GM23248 (cell line): ENCODE measurements around the gene STRA8. TPM values are rescaled to one million over a fixed set of nuclear protein-coding genes. Genes with fewer than 3 reads are reported as not detected.
"Not testable (repeated sequence)": the region's sequence is repeated elsewhere in the genome, so short reads cannot be mapped to it uniquely, and the experiment has no call there.

Experiments
- DNase-seq: peaks from one replicate; pipeline ENCODE4 v3.0.0-alpha.2; 2015
- H2AFZ ChIP-seq: fragments of 200-600 bp; sonication (generic); 2 replicates; pipeline ENCODE4 v1.6.1; 2016; ENCODE audit warnings: antibody characterized with exemption
- H3F3A ChIP-seq: fragments of 200-600 bp; sonication (generic); 2 replicates; pipeline ENCODE4 v1.6.1; 2016; ENCODE audit warnings: mild to moderate bottlenecking, antibody characterized with exemption, mixed run types; ENCODE audit not compliant: insufficient read depth
- H3K27ac ChIP-seq: fragments of 200-600 bp; sonication (generic); 2 replicates; pipeline ENCODE4 v1.5.1; 2016; ENCODE audit warnings: mild to moderate bottlenecking
- H3K27me3 ChIP-seq: fragments of 200-600 bp; sonication (generic); replicated peaks from 2 replicates; pipeline ENCODE4 v1.6.1; 2016; ENCODE audit warnings: mild to moderate bottlenecking; ENCODE audit not compliant: insufficient read depth
- H3K36me3 ChIP-seq: fragments of 200-600 bp; sonication (generic); 2 replicates; pipeline ENCODE4 v1.6.1; 2016; ENCODE audit warnings: low read depth, mild to moderate bottlenecking
- H3K4me1 ChIP-seq: fragments of 200-600 bp; sonication (generic); 2 replicates; pipeline ENCODE4 v1.6.1; 2016; ENCODE audit warnings: mild to moderate bottlenecking; ENCODE audit not compliant: insufficient read depth
- H3K4me2 ChIP-seq: fragments of 200-600 bp; sonication (generic); one replicate; pipeline ENCODE4 v1.6.1; 2016; ENCODE audit warnings: mild to moderate bottlenecking; ENCODE audit not compliant: unreplicated experiment
- H3K4me3 ChIP-seq: fragments of 200-600 bp; sonication (generic); 2 replicates; pipeline ENCODE4 v1.5.1; 2016; ENCODE audit warnings: mild to moderate bottlenecking
- H3K79me2 ChIP-seq: fragments of 200-600 bp; sonication (generic); 2 replicates; pipeline ENCODE4 v1.6.1; 2016; ENCODE audit warnings: mild to moderate bottlenecking; ENCODE audit not compliant: insufficient read depth
- H3K9ac ChIP-seq: fragments of 200-600 bp; sonication (generic); 2 replicates; pipeline ENCODE4 v1.6.1; 2016; ENCODE audit warnings: mild to moderate bottlenecking
- H3K9me2 ChIP-seq: fragments of 200-600 bp; sonication (generic); 2 replicates; pipeline ENCODE4 v1.6.1; 2016; ENCODE audit warnings: mixed run types, mild to moderate bottlenecking, moderate library complexity; ENCODE audit not compliant: insufficient read depth
- H3K9me3 ChIP-seq: fragments of 200-600 bp; sonication (generic); one replicate; pipeline ENCODE4 v1.6.1; 2017; ENCODE audit warnings: low read depth
- H4K20me1 ChIP-seq: fragments of 200-600 bp; sonication (generic); 2 replicates; pipeline ENCODE4 v1.6.0; 2016; ENCODE audit not compliant: insufficient read depth
- EZH2 ChIP-seq: fragments of 200-600 bp; sonication (generic); IDR thresholded peaks from 2 replicates; pipeline ENCODE4 v1.6.1; 2018; ENCODE audit warnings: antibody characterized with exemption, mild to moderate bottlenecking; ENCODE audit not compliant: insufficient read depth, poor library complexity, severe bottlenecking
- EZH2phosphoT487 ChIP-seq: fragments of 200-600 bp; sonication (generic); IDR thresholded peaks from 2 replicates; pipeline ENCODE4 v1.6.1; 2018; ENCODE audit warnings: antibody characterized with exemption, moderate library complexity, mild to moderate bottlenecking, low read depth; ENCODE audit not compliant: insufficient read depth
- WGBS, 2 experiments: methylation state at CpG; one replicate each; pipeline ENCODE4 v1.1.6; 2015 to 2017; ENCODE audit warnings: low lambda C conversion rate in 2 of 2, low coverage in 1 of 2; ENCODE audit errors: missing lambda C conversion rate in 2 of 2; 5-methylcytosine and 5-hydroxymethylcytosine counted together
- in situ Hi-C: fragments of 300-500 bp; cut with MboI; formaldehyde crosslinking; loops from 2 replicates; pipeline ENCODE4 v1.15.0; 2020
- polyA plus RNA-seq: library from polyadenylated mRNA; unstranded; fragments of >200 nt; fragmentation: Nextera tagmentation; extraction: Ambion mirVana; gene quantifications from 2 replicates; pipeline ENCODE4 v1.2.1, GENCODE V29; 2016
- total RNA-seq: library from RNA; depleted of rRNA; stranded (reverse); fragments of >200 nt; shearing (Covaris generic); gene quantifications from 2 replicates; pipeline ENCODE4 v1.2.3, GENCODE V29; 2014

The STRA8 gene
- total and polyA plus RNA-seq, 2 experiments from 2014 or later: not detected

DNA sequence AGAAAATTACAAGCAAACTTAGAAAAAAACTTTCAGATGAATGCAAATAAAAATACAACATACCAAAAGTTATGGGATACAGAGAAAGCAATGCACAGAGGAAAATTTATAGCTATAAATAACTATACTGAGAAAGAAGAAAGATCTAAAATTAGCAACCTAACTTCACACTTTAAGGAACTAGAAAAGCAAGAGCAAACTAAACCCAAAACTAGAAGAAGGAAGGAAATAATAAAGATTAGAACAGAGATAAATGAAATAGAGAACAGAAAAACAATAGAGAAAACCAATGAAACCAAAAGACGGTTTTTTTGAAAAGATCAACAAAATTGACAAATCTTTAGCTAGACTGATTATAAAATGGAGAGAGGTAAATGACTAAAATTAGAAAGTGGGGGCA is 9.6 kb upstream of the STRA8 start:
- H3K4me1 ChIP-seq: no peaks in the 10 kb centered on the region
- no peaks in the 10 kb centered on the region for H3F3A ChIP-seq
- no peak for DNase-seq
- H3K4me2 ChIP-seq: no peak overlapping the region
- in situ Hi-C loops: no loop called here
- no peak overlapping the region for H2AFZ ChIP-seq
- no peak overlapping the region for H3K27ac ChIP-seq
- H3K9me2 ChIP-seq: no peaks in the 10 kb centered on the region
- WGBS, 2 experiments: 11 to 36% methylated on average over 1 of the region's 1 CpG
- TF ChIP-seq EZH2 (no peak), EZH2phosphoT487 (no peak)
- H3K36me3 ChIP-seq: no peaks in the 10 kb centered on the region
- H3K27me3 ChIP-seq: peaks cover 17% of the 10 kb centered on the region
- no peaks in the 10 kb centered on the region for H3K79me2 ChIP-seq
- H3K9ac ChIP-seq: no peak overlapping the region
- no peaks in the 10 kb centered on the region for H3K9me3 ChIP-seq
- H4K20me1 ChIP-seq: no peaks in the 10 kb centered on the region
- H3K4me3 ChIP-seq: no peak overlapping the region

DNA sequence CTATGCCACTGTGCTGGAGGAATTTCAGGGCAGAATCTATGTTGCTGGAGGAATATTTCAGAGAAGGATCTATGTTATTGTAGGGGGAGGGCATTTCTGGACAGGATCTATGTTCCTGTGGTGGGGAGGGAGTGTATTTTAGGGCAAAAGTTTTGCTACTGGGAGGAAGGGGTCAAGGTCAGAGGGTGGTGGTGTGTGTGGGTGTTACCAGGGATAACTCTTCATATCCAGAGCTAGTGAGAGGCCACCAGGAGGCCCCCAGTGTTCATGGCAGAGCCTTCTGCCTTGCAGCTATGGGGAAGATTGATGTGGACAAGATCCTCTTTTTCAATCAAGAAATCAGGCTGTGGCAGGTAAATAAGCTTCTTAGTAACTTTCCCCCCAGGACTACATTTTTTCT is 2.0 kb upstream of the STRA8 start:
- H3K9me3 ChIP-seq: no peaks in the 10 kb centered on the region
- TF ChIP-seq EZH2: no peak
- TF ChIP-seq EZH2phosphoT487: no peak
- no peak for DNase-seq
- no peak overlapping the region for H3K27ac ChIP-seq
- no peaks in the 10 kb centered on the region for H3K36me3 ChIP-seq
- H3K4me3 ChIP-seq: no peak overlapping the region
- H3K79me2 ChIP-seq: no peaks in the 10 kb centered on the region
- H3F3A ChIP-seq: no peaks in the 10 kb centered on the region
- H4K20me1 ChIP-seq: no peaks in the 10 kb centered on the region
- no peaks in the 10 kb centered on the region; the same call in 1 of the 2 replicates for H3K27me3 ChIP-seq
- no peak overlapping the region for H3K4me2 ChIP-seq
- no peak overlapping the region for H3K9ac ChIP-seq
- no peaks in the 10 kb centered on the region for H3K9me2 ChIP-seq
- in situ Hi-C loops: no loop called here
- H3K4me1 ChIP-seq: no peaks in the 10 kb centered on the region
- H2AFZ ChIP-seq: no peak overlapping the region

DNA sequence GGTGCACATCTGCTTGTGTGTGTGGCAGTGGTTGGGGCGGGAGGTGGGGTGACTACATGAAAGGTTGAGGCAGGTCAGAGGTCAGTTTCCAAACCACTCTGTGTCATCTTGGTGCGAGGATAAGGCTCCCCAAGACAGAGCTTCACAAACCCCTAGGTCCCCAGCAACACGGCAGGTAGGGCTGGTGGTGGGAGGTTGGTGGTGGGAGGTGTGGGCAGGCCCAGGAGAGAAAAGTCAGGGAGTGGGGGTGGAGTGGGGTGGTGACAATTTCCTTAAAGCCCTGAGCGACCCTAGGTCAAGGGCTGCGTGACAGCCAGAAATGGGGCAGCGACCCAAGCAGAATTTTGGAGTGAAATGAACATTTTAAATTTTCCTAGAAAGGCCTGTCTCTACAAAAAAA is 1.6 kb upstream of the STRA8 start:
- H3K4me2 ChIP-seq: no peak overlapping the region
- no peaks in the 10 kb centered on the region for H3K36me3 ChIP-seq
- TF ChIP-seq EZH2 (no peak), EZH2phosphoT487 (no peak)
- WGBS, 2 experiments: 85 to 89% methylated on average over 3 to 6 of the region's 6 CpGs
- no peaks in the 10 kb centered on the region for H3K79me2 ChIP-seq
- in situ Hi-C loops: no loop called here
- no peaks in the 10 kb centered on the region for H3K4me1 ChIP-seq
- no peaks in the 10 kb centered on the region for H3K9me2 ChIP-seq
- no peak overlapping the region for H3K27ac ChIP-seq
- H3K4me3 ChIP-seq: no peak overlapping the region
- no peak overlapping the region for H2AFZ ChIP-seq
- DNase-seq: no peak
- no peaks in the 10 kb centered on the region for H3K9me3 ChIP-seq
- H3F3A ChIP-seq: no peaks in the 10 kb centered on the region
- H3K9ac ChIP-seq: no peak overlapping the region
- H4K20me1 ChIP-seq: no peaks in the 10 kb centered on the region
- H3K27me3 ChIP-seq: no peaks in the 10 kb centered on the region; the same call in 1 of the 2 replicates

DNA sequence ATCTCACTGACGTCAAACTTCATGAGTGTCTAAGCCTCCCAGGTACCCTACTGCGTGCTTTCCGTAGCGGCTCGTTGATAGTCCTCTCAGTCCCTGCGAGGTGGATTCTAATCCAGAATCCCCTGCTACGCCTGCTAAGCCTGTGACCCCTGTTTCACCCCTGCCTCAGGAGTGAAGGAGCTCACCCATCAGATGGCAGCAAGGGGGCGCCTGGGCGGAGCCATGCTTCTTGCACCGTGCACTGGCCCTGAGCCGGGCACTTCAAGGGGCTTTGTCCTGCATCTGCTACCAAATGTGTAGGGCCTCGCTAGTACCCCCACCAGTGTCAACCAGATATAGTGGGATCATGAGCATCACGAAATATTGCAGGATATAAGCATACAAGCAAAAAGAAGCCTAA is 918 bp upstream of the STRA8 start:
- H4K20me1 ChIP-seq: no peaks in the 10 kb centered on the region
- in situ Hi-C loops: no loop called here
- no peak overlapping the region for H3K9ac ChIP-seq
- no peak overlapping the region for H3K27ac ChIP-seq
- H3K9me3 ChIP-seq: no peaks in the 10 kb centered on the region
- TF ChIP-seq EZH2phosphoT487 (no peak), EZH2 (no peak)
- no peaks in the 10 kb centered on the region for H3K36me3 ChIP-seq
- no peak overlapping the region for H2AFZ ChIP-seq
- no peak overlapping the region for H3K4me3 ChIP-seq
- H3K79me2 ChIP-seq: no peaks in the 10 kb centered on the region
- no peaks in the 10 kb centered on the region for H3K9me2 ChIP-seq
- WGBS, 2 experiments: 80 to 83% methylated on average over 13 of the region's 13 CpGs
- no peaks in the 10 kb centered on the region for H3K4me1 ChIP-seq
- H3F3A ChIP-seq: no peaks in the 10 kb centered on the region
- peak; percentile 4 for DNase-seq
- no peak overlapping the region for H3K4me2 ChIP-seq
- no peaks in the 10 kb centered on the region for H3K27me3 ChIP-seq

DNA sequence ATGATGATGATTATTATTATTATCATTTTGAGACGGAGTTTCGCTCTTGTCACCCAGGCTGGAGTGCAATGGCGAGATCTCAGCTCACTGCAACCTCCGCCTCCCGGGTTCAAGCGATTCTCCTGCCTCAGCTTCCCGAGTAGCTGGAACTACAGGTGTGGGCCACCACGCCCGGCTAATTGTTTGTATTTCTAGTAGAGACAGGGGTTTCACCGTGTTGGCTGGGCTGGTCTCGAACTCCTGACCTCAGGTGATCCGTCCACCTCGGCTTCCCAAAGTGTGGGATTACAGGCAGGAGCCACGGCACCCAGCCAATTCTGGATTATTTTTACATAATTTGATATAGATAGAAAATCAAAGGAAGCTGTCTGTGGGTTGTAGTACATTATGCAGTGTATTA is 457 bp downstream of the STRA8 start:
- DNase-seq, H3F3A ChIP-seq, H3K4me2 ChIP-seq, H3K9ac ChIP-seq, H3K9me2 ChIP-seq, H3K9me3 ChIP-seq, H3K4me3 ChIP-seq, H2AFZ ChIP-seq, H3K27ac ChIP-seq, in situ Hi-C loops, H4K20me1 ChIP-seq, H3K79me2 ChIP-seq, H3K36me3 ChIP-seq, H3K27me3 ChIP-seq, H3K4me1 ChIP-seq: not testable (repeated sequence)
- WGBS, 2 experiments: 84 to 90% methylated on average over 13 to 14 of the region's 14 CpGs
